Right lung (tissue), 5 donors: ENCODE measurements around the gene CDK6. TPM values are rescaled to one million over a fixed set of nuclear protein-coding genes. Genes with fewer than 3 reads are reported as not detected.
A peak's percentile ranks its signal among the peaks of the same experiment; 100 is the strongest.

Source experiments
- DNase-seq, 2 donors: peaks; one replicate each; pipeline ENCODE4 v3.0.0-alpha.2; 2013
- polyA plus RNA-seq, 5 donors: library from polyadenylated mRNA; unstranded; fragments of 120-200 nt; gene quantifications; one replicate each; pipeline versions ENCODE4 v1.2.1 to v1.2.3, GENCODE V29; 2013; ENCODE audit warnings: inconsistent platforms in 1 of 5, low replicate concordance in 1 of 5; ENCODE audit not compliant: insufficient read length in 5 of 5, insufficient read depth in 1 of 5

The CDK6 gene
- polyA plus RNA-seq, 5 donors: 28.4 to 52.5 (median 45.0) TPM

DNA sequence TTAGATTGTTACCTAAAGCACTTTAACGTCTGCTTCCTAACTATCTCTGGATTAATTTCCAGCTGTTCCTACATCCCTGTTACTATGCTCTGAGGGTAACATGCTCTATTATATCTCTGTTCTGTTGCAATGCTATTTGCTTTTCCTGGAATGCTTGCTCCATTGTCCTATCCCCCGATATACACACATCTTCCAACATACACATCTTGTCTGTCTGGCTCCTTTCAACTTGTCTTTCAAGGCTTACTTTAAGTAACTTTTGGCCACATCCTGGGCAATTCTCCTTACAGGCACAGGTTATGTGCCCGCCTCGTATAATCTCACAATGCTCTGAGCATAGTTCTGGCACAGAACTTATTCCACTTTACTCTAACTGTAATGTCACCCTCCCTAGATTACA lies 96.2 kb downstream of the CDK6 start:
- DNase-seq: no peak

DNA sequence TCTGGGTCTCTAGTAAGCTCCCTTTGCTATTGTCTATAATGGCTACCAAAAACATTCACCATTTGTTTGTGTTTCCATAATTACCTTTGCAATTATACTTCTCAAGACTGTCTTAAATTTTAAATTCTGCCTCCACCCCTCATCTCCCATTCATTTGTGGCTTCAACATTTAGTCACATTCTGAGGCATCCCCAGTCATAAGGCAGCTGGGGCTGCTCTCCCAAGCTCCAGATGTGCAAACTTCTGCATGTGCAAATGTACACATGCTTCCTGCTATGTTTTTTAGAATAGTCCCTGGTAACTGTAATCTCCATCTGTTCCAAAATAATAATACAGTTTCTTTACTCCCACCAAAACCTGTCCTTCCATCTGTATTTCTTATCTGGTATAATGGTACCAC lies 97.3 kb downstream of the CDK6 start:
- no peak for DNase-seq

DNA sequence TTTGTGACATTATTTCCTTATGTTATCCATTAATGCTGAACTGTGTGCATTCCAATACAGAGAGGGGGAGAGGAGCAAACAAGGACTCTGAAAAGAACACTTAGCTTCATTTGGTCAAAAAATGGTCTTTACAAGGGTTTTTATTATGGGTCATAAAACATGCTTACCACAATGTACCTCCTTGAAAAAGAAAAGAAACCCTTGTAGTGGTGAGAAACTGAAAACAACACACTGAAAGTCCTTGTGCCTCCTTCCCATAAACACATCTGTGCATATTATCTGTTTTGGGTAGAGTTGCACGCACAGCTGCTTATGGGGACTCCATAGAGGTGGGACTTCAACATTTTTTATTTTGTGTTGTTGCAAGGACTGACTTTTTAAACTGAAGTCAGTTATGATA lies 98.7 kb downstream of the CDK6 start:
- no peak for DNase-seq

DNA sequence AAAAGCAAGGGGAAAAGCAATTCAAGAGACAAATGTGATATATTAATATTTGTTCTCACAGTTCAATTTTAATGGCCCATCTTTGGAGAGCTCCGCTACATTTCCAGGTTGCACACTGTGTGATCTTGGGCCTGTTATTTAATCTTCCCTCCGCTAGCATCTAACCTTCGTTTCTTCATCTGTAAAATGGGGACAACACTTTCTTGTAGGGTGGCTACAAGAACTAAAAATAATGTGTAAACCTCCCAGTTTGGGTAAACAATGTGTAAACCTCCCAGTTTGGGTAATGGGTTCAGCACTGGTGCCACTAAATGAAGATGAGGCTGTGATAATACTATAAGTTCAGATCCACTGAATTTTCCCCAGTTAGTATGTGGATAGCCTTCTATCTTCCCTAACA lies 99.5 kb downstream of the CDK6 start:
- no peak for DNase-seq

DNA sequence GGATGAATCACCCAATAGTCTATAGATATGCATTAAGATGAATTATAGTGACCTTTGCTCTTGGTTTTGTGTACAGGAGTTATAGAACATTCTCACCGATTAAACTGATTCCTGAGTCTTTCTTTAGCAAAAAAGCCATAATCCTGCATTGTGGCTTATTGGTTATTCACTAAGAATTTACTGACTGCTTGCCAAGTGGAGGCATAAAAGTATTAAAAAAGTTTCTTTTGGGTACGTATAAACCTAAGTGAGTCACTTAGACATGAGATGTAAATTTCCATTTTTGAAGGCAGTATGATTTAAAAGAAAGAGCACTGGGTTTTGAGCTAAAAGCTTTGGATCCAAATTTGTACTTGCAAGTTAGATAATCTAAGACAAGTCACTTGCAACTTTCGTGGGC lies 100.7 kb downstream of the CDK6 start:
- DNase-seq: no peak

DNA sequence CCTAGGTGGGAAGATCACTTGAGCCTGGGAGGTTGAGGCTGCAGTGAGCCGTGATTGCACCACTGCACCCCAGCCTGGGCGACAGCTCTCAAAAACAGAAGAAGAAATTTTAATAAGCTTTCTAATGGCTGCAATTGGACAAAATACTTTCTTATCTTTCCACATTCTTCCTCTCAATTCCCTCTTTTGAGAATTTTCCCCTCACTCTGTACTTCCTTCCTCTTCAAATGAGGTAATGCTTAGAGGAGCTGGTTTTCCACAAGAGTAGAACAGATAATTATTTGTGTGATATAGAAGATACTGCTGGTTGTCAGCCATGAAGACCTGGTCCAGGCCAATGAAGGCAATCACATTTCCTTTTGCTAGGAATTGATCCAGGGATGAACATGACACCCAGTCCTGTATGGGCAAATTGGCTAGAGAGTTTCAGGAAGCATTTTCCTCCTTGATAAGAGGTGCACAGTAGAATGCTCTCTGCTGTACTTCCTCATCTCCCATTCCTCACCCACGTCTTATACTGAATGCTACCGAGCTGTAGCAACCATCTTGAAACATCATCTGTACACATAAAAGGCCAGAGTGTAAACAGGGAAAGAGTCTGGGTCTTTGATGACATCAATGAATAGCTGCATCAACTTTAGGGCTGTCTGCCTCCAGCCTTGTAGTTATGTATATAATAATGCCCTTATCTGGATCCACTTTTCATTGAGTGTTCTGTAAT lies 103.9 kb downstream of the CDK6 start:
- no peak for DNase-seq

DNA sequence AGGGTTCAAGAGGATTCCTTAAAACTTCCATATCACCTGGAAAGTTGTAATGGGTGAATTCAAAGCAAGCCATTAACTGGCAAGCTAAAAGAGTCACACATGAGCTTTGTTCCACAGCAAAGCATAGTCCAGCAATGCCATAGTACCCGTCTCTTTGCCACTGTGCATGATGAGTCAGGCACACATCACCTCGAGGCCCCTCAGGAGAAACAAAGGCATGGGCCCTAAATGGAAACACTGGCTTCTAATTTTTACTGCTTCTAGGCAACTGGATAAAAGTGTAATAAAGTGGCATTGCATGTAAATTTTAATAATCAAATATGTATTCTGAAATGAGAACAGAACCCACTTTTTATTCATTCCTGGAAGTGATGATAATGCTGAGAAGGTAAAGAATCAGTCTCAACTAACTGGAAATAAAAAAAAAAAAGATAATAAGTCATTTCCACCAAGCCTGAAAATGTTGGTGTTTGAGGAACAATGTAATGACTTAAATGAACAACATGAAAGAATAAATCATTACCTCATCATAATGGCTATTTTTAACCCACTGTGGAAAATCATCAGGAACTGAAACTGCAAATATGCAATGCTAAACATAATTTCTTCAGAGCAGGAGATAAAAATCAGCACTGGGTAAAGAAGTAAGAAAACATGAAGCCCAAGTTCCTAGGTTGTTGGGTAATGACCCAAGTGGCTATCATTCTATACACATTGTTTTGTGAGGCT lies 104.9 kb downstream of the CDK6 start:
- no peak for DNase-seq

DNA sequence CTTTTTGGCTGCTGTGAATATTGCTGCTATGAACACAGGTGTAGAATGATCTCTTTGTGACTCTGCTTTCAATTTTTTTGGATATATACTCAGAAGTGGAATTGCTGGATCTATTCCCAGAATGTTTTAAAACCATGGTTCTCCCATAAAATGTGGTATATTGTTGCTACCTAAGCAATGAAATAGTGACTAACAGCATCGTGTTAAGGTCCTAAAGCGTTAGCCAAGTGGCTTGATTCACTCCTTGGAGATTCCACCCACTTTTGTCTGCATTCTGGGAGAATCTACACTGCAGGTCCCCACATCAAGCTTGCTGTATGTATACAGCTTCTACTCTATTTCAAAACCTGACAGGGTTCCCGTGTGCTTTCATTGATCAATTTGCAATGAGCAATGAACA lies 105.6 kb downstream of the CDK6 start:
- no peak for DNase-seq

DNA sequence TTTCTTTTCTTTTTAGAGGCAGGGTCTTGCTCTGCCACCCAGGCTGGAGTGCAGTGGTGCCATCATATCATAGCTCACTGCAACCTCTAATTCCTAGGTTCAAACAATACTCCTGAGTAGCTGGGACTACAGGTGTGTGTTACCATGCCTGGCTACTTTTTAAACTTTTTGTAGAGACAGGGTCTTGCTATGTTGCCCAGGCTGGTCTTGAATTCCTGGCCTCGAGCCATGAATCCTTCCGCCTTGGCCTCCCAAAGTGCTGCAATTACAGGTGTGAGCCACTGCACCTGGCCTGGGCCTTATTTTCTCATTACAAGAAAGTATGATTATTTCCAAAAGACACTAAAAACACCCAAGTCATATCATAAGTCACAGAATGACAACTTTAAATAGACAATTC lies 106.6 kb downstream of the CDK6 start:
- DNase-seq: no peak

DNA sequence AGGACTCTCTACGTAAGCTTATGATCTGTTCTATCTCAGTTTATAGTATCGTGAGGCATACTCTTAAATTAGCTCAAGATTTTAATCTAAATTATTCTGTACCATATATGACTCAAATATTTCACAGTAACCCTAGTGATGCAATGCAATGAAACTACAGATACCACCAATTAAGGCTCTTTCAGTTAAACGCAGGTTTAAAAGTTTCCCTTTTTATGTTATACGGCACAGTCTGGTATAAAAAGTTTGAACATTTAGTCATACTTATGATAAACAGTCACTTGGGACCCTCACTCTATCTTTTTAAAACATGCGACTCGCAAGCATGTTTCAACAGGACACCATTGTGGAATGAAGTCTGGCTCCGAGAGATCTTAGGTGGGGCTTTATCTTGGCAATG lies 107.2 kb downstream of the CDK6 start:
- no peak for DNase-seq

DNA sequence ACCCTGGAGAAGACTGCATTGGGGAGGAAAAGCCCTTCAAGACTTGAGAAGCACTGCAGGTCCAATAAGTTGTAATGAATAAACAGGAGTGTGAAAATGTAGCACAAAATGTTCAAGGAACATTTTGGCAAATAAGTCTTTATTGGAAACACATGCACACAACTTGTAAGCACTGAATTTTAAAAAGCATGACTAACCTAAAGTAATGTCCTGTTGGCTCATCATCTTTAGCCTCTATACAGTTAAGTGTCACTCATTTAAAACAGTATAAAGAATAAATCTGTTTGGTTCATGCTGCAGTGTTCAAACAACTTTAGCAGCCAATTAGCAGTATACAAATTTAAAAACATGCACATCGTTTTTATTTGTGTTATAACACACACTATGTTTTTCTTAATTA lies 108.6 kb downstream of the CDK6 start:
- DNase-seq: no peak

DNA sequence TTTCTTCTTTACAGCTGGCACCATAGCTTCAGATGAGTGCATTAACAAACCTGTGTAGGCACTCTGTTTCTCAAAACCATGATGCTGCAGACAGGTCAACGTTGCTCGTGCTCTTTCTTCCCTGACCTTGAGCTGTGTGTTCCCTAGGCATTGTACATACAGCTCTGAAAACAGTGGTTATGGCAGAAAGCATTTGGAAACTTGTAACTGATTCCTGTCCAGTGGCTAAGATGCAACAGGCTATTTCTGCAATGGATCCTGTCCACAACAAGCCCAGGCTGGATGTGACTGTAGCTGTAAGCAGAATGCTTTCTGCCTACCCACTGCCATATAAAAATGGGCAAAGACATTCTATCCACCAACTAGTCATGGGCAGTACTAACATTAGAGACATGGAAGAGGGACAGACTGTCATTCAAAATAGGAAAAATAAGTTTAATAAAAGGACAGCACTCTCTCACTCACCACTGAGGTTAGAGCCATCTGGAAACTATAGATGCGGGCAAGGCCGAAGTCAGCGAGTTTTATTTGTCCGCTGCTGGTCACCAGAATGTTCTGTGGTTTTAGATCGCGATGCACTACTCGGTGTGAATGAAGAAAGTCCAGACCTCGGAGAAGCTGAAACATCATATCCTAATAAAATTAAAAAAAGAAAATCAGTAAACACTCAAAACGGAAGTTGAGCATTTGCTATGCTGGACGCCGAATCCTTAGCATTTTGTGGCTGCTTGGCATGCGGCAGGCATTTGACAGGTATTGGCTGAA lies 111.0 kb downstream of the CDK6 start:
- DNase-seq: no peak

DNA sequence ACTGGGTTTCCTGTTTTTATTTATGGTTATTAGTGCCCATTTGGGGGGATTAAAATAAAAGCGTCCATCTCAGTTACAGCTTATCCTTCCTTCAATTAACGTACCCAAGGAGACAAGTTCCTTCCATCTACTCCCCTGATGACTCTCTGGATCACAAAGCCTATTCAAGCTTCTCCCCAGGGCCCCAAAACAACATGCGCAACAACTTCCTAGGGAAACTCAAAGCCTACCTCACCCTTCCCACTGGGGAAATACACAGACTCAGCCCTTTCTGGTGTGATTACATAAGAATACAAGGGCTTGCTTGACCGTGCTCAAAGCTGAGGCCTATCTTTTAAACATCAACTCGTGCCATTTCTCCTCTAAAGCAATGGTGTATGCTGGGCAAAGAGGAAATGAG lies 112.4 kb downstream of the CDK6 start:
- DNase-seq: no peak

DNA sequence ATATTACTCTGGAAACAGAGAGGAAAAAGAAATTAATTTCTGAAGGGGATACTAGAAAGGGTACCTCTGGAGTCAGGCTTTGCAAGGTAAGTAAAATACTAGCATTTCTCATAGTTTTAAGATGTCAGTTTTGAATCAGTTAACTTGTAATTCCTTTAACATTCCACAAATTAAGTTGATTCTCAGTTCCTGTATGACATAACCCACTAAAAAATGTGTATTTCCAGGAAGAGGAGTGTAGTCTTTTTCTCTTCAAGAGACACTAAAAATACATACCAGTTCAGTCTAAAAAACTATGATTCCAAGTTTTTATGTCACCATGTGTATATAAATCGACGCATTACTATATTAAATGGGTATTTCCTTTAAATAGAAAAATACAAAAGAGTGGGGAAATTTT lies 113.2 kb downstream of the CDK6 start:
- no peak for DNase-seq

DNA sequence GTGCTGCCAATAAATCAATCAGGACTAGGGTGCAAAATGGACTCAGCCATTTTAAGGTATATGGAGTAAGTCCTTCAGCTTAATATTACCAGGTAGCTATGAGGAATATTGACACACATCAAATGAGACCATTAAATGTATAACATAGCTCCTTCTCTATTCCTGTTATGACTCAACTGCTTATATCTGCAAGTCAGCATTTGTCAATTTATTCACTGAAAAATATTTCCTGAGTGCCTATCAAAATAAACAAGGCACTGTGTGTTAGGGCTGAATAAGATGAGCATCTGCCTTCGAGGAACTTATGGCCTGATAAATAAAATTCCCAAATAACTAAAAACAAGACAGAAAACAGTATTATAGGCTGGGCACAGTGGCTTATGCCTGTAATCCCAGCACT lies 113.8 kb downstream of the CDK6 start:
- DNase-seq: no peak

DNA sequence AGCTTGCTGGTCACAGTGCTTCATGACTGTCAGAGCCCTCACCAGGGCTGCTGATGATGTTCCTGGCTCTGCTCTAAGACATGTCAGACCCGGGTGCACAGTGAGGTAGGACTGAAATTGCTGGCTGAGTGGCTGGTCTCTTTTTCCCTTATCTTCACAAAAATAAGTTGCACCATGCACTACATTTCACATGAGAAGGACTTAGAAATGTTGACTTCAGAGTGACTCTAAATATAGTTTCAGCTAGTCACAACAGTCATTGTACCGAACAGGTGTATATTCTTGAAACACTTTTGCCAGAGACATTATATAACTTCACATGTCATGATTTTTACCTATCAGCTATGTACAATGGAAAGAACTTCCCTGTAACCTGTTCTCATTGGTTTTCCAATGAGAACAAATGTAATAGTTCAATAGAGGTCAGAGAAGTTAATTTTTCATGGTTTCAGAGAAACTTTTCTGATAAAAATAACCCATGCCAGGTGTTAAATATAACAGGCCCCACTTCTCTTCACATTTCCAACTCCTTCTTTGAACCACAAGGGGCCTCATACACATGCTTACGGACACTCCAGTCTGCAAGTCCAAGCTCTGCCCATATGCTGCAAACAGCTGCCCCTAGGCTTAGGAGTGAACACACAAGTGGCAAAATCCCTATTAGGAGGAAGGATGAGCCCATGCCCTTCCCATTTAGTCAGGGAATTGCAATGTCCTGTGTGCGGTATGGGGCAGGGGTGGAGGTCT lies 115.6 kb downstream of the CDK6 start:
- no peak for DNase-seq

DNA sequence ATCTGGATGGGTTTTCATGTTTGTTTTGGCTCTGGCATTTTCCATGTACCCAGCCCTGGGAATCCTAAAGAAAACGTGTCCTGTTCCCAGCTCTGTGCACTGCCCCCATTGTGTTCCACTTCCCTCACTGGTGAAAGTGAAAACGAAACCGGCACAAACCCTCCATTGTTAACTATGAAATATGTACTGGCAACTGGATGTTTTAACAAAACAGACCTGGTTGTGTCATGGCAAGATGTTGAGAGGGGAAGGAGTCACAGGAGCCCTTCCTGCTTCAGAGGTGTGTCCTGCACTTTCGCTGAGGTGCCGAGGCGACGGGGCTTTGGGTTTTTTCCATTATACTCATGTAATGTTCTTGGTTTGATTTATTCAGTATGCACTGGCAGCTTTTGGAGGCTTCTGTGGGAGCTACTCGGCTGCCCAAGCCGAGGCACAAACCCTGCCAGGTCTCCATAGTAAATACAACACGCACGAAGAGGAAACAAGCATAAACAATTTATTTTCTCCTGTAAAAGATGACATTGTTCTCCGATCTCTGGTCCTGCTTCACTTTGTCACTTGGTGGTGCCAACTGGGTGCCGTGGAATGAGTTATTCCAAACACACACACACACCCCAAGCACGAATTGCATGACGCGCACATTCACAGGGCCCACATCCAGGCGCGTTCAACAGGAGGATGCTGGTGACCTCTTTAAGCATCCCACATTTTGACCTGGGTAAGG lies 118.2 kb downstream of the CDK6 start:
- DNase-seq: peak in 1 of 2 donors; percentile 51

DNA sequence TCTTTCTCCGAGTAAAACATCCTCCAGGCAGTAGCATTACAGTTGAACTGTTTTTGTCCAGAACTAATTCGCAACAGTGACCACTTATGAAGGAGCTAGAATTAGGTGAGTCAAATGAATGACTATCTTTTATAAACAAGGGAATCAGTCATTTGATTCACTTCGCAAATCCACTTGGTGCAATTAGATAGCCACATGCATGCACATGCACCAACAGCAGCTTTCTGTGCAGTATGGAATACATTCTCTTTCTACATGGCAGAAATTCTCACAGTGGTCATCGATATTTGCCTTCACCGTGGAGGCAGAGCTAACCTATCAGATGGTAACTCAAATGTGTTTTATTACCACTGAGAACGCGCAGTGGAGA lies 118.8 kb downstream of the CDK6 start:
- DNase-seq: no peak

DNA sequence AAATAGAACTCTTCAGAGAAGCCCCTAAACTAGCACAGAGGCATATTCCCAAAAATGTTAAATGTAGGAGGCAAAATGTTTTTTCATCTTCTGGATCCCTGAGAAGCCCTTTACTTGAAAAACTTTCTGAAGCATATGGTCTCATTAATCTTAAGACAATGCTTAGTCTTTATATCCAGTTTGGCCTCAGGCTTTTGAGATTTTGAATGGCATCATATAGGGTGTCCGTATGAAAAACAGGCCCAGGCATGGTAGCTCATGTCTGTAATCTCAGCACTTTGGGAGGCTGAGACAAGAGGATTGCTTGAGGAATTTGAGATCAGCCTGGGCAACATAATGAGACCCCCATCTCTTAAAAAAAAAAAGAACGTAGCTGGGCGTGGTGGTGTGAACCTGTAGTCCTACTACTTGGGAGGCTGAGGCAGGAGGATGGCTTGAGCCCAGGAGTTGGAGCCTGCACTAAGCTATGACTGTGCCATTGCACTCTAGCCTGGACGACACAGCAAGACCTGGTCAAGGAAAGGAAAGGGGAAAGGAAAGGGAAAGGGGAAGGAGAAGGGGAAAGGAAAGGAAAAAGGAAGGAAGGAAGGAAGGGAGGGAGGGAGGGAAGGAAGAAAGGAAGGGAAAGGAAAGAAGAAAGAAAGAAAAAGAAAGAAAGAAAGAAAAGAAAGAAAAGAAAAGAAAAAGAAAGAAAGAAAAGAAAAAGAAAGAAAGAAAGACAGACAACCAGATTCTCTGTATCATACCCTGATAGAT lies 119.4 kb downstream of the CDK6 start:
- no peak for DNase-seq

DNA sequence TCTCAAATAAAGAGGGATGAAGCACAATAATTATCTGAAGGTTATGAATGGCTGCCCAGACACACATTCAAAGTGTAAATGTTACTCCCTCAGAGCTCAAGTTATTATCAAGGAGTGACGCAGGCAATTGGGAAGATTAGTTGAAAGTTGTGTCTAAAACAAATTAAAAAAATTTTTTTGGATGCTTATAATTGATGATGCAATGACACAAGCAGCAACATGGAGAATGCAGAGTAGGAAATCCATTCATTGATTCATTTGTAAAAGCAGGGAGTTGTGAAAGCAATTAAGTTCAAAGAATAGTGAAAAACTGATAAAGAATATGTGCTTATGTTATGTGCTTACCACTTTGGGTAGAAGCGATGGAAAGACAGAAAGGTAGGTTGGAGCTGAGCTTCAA lies 120.4 kb downstream of the CDK6 start:
- DNase-seq: no peak

DNA sequence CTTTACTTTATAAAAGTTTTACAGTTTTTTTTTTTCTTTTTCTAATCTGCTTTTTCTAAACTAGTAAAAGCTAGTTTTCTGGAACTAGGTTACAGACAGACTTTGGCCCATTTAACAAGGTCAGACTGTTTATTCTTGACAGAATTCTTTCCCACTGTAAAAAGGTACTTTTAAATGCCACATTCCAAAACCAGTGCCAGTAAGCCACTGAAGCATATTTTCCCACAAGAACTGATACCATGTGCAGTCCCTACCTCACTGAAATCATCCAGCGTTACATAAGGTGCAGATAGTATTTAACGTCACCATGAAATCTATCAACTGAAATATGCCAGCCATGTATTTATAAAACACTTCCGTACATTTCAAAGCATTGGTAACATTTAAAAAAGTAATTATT lies 121.6 kb downstream of the CDK6 start:
- no peak for DNase-seq
